WTC11 (cell line): ENCODE results near the gene C1QTNF4. TPM values are rescaled to one million over a fixed set of nuclear protein-coding genes. Genes with fewer than 3 reads are reported as not detected.
A peak's percentile ranks its signal among the peaks of the same experiment; 100 is the strongest.

ENCODE experiments used
- ATAC-seq: fragments of 200-7000 bp; cut with Tn5 transposase; 2 replicates; pipeline ENCODE4 v1.10.0; 2021; ENCODE audit warnings: mild to moderate bottlenecking, moderate library complexity
- CTCF ChIA-PET: fragments of 300-600 bp; sonication (Branson Sonifier 250); formaldehyde crosslinking; loops from one replicate; lab custom pipeline; 2021; ENCODE audit warnings: antibody characterized with exemption; lab: Charles Lee
- POLR2A ChIA-PET: fragments of 350-600 bp; sonication (Branson Sonifier 250); formaldehyde crosslinking; loops from one replicate; lab custom pipeline; 2021; ENCODE audit warnings: antibody characterized with exemption; lab: Charles Lee
- DNase-seq: peaks from one replicate; pipeline ENCODE4 v3.0.0; 2021; ENCODE audit warnings: low spot score
- H3K27ac Mint-ChIP-seq: 2 replicates; pipeline ENCODE4 v1.8.0; 2021; ENCODE audit warnings: mixed read lengths
- H3K27me3 Mint-ChIP-seq: 2 replicates; pipeline ENCODE4 v1.8.0; 2021; ENCODE audit warnings: low read depth, mild to moderate bottlenecking, moderate library complexity, mixed read lengths
- H3K36me3 Mint-ChIP-seq: 2 replicates; pipeline ENCODE4 v1.8.0; 2021; ENCODE audit warnings: mixed read lengths
- H3K4me1 Mint-ChIP-seq: 2 replicates; pipeline ENCODE4 v1.8.0; 2022; ENCODE audit warnings: mixed read lengths
- H3K4me3 Mint-ChIP-seq: 2 replicates; pipeline ENCODE4 v1.8.0; 2021; ENCODE audit warnings: mild to moderate bottlenecking, moderate library complexity, mixed read lengths
- H3K9me3 Mint-ChIP-seq: 2 replicates; pipeline ENCODE4 v1.8.0; 2021; ENCODE audit warnings: mixed read lengths
- ATF2 ChIP-seq: sonication (generic); formaldehyde crosslinking; IDR thresholded peaks from 2 replicates; pipeline ENCODE4 v1.8.1; 2022; ENCODE audit warnings: low read depth, missing genetic modification reagents, borderline replicate concordance
- EMX1 ChIP-seq: fragments of 250-450 bp; sonication (Bioruptor Pico); IDR thresholded peaks from 2 replicates; pipeline ENCODE4 v1.8.0; 2021; ENCODE audit warnings: mild to moderate bottlenecking
- ESRRA ChIP-seq: sonication (generic); formaldehyde crosslinking; IDR thresholded peaks from 2 replicates; pipeline ENCODE4 v1.8.1; 2022; ENCODE audit warnings: mild to moderate bottlenecking, missing genetic modification reagents, borderline replicate concordance
- FOXJ3 ChIP-seq: sonication (generic); formaldehyde crosslinking; IDR thresholded peaks from 2 replicates; pipeline ENCODE4 v1.9.0; 2021; ENCODE audit warnings: missing genetic modification reagents, mild to moderate bottlenecking, borderline replicate concordance
- FOXK1 ChIP-seq: sonication (generic); formaldehyde crosslinking; IDR thresholded peaks from 2 replicates; pipeline ENCODE4 v1.8.0; 2022; ENCODE audit warnings: mild to moderate bottlenecking, moderate library complexity, missing genetic modification reagents
- IRF2 ChIP-seq: sonication (generic); formaldehyde crosslinking; IDR thresholded peaks from 2 replicates; pipeline ENCODE4 v1.8.0; 2022; ENCODE audit warnings: low read depth, missing genetic modification reagents, borderline replicate concordance
- JAZF1 ChIP-seq: fragments of 250-450 bp; sonication (Bioruptor Pico); IDR thresholded peaks from 2 replicates; pipeline ENCODE4 v1.9.0; 2021; ENCODE audit warnings: moderate library complexity, mild to moderate bottlenecking, inconsistent platforms
- KAT7 ChIP-seq: sonication (generic); formaldehyde crosslinking; IDR thresholded peaks from 2 replicates; pipeline ENCODE4 v1.8.1; 2023; ENCODE audit warnings: missing genetic modification reagents, mild to moderate bottlenecking, borderline replicate concordance
- MAX ChIP-seq: sonication (generic); formaldehyde crosslinking; IDR thresholded peaks from 2 replicates; pipeline ENCODE4 v1.8.0; 2022; ENCODE audit warnings: mild to moderate bottlenecking, missing genetic modification reagents
- MXD4 ChIP-seq: fragments of 250-450 bp; sonication (Bioruptor Pico); IDR thresholded peaks from 2 replicates; pipeline ENCODE4 v1.8.0; 2021; ENCODE audit warnings: mild to moderate bottlenecking, moderate library complexity, borderline replicate concordance
- MYBL2 ChIP-seq: sonication (generic); formaldehyde crosslinking; IDR thresholded peaks from 2 replicates; pipeline ENCODE4 v1.8.1; 2023; ENCODE audit warnings: mild to moderate bottlenecking, moderate library complexity, missing genetic modification reagents
- PRRX2 ChIP-seq: fragments of 250-450 bp; sonication (Bioruptor Pico); IDR thresholded peaks from 2 replicates; pipeline ENCODE4 v1.8.0; 2021; ENCODE audit warnings: mild to moderate bottlenecking
- RELA ChIP-seq: sonication (generic); formaldehyde crosslinking; IDR thresholded peaks from 2 replicates; pipeline ENCODE4 v1.8.1; 2022; ENCODE audit warnings: missing genetic modification reagents, mild to moderate bottlenecking, borderline replicate concordance
- SMAD4 ChIP-seq: sonication (generic); formaldehyde crosslinking; IDR thresholded peaks from 2 replicates; pipeline ENCODE4 v1.8.0; 2022; ENCODE audit warnings: mild to moderate bottlenecking, missing genetic modification reagents
- TCF7 ChIP-seq: sonication (generic); formaldehyde crosslinking; IDR thresholded peaks from 2 replicates; pipeline ENCODE4 v1.8.0; 2022; ENCODE audit warnings: mild to moderate bottlenecking, low read depth, missing genetic modification reagents, moderate library complexity
- ZBTB21 ChIP-seq: sonication (generic); formaldehyde crosslinking; IDR thresholded peaks from 2 replicates; pipeline ENCODE4 v1.8.1; 2023; ENCODE audit warnings: mild to moderate bottlenecking, missing genetic modification reagents, borderline replicate concordance
- ZNF219 ChIP-seq: sonication (generic); formaldehyde crosslinking; IDR thresholded peaks from 2 replicates; pipeline ENCODE4 v1.8.0; 2023; ENCODE audit warnings: missing genetic modification reagents, mild to moderate bottlenecking, borderline replicate concordance
- ZNF232 ChIP-seq: sonication (generic); formaldehyde crosslinking; IDR thresholded peaks from 2 replicates; pipeline ENCODE4 v1.8.0; 2022; ENCODE audit warnings: mild to moderate bottlenecking, missing genetic modification reagents
- ZNF317 ChIP-seq: sonication (generic); formaldehyde crosslinking; IDR thresholded peaks from 2 replicates; pipeline ENCODE4 v1.8.1; 2023; ENCODE audit warnings: low read depth, mild to moderate bottlenecking, moderate library complexity, missing genetic modification reagents, borderline replicate concordance
- ZNF423 ChIP-seq: fragments of 250-450 bp; sonication (Bioruptor Pico); IDR thresholded peaks from 2 replicates; pipeline ENCODE4 v2.1.2; 2022; ENCODE audit warnings: mild to moderate bottlenecking, moderate library complexity
- ZNF532 ChIP-seq: fragments of 250-450 bp; sonication (Bioruptor Pico); IDR thresholded peaks from 2 replicates; pipeline ENCODE4 v1.9.0; 2021; ENCODE audit warnings: mild to moderate bottlenecking, borderline replicate concordance
- total RNA-seq: library from RNA; stranded (reverse); gene quantifications from 3 replicates; pipeline ENCODE4 v1.2.3, GENCODE V29; 2021
- TF ChIP-seq, protein P1 (sequence below): fragments of 250-450 bp; sonication (Bioruptor Pico); IDR thresholded peaks from 2 replicates; pipeline ENCODE4 v1.9.0; 2021; ENCODE audit warnings: mild to moderate bottlenecking
- TF ChIP-seq, protein P2 (sequence below): sonication (generic); formaldehyde crosslinking; IDR thresholded peaks from 2 replicates; pipeline ENCODE4 v1.8.0; 2022; ENCODE audit warnings: missing genetic modification reagents
- TF ChIP-seq, protein P3 (sequence below): sonication (generic); formaldehyde crosslinking; IDR thresholded peaks from 2 replicates; pipeline ENCODE4 v1.8.0; 2023; ENCODE audit warnings: mild to moderate bottlenecking, missing genetic modification reagents

Gene C1QTNF4
- total RNA-seq, 1 experiment from 2014 or later: 9.5 TPM

GRCh38 chr11:47607380-47607779, 13.2 kb upstream of the C1QTNF4 start (continued):
- TF ChIP-seq ZNF232 (CRISPR knock-in tag) (no peak), TCF7 (CRISPR knock-in tag) (no peak), ESRRA (no peak), RELA (no peak), ZNF317 (no peak), IRF2 (CRISPR knock-in tag) (no peak), ZNF219 (no peak), SMAD4 (CRISPR knock-in tag) (no peak)

DNA sequence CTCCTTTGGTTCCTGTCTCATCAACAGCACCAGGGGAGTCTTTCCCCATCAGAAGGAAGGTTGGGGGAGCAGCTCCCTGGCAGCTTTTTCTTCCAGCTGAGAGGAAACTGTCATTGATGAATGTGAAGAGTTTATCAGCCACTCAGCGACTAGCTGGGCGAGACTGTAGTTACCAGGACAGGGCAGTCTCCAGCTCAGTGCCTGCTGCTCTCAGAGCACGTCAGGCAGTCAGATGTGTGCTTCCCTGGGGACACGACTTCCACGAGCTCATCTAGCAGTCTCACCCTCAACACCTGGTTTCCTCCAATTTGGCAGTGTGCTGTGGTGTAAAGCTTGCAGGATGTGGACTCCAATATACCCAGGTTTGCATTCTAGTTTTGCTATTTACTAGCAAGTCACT, 12.5 kb upstream of the C1QTNF4 start:
- no peak overlapping the region for H3K4me3 Mint-ChIP-seq
- ChIA-PET CTCF (interaction anchor here (1.4 kb wide), 1 partner anchor 54 kb away, joined by 5 read pairs; the partner anchor contains the start of gene CELF1), POLR2A (no interaction called here)
- no peaks in the 10 kb centered on the region for H3K4me1 Mint-ChIP-seq
- peak; percentile 22; the same call in 1 of the 2 replicates for ATAC-seq
- H3K27me3 Mint-ChIP-seq: no peaks in the 10 kb centered on the region; the same call in 1 of the 2 replicates
- H3K9me3 Mint-ChIP-seq: no peaks in the 10 kb centered on the region
- no peak for DNase-seq
- no peaks in the 10 kb centered on the region for H3K36me3 Mint-ChIP-seq
- H3K27ac Mint-ChIP-seq: no peak overlapping the region
- TF ChIP-seq JAZF1 (CRISPR knock-in tag) (no peak), ZNF423 (CRISPR knock-in tag) (no peak), FOXJ3 (CRISPR knock-in tag) (no peak), PRRX2 (CRISPR knock-in tag) (no peak), MAX (CRISPR knock-in tag) (no peak), EMX1 (CRISPR knock-in tag) (no peak), MYBL2 (no peak), FOXK1 (CRISPR knock-in tag) (no peak), KAT7 (CRISPR knock-in tag) (no peak), ATF2 (CRISPR knock-in tag) (no peak), ZNF317 (no peak), MXD4 (CRISPR knock-in tag) (no peak), RELA (no peak), ZNF532 (CRISPR knock-in tag) (no peak), ZBTB21 (CRISPR knock-in tag) (no peak)
- TF ChIP-seq, protein P1, sequence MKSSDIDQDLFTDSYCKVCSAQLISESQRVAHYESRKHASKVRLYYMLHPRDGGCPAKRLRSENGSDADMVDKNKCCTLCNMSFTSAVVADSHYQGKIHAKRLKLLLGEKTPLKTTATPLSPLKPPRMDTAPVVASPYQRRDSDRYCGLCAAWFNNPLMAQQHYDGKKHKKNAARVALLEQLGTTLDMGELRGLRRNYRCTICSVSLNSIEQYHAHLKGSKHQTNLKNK: no peak
- TF ChIP-seq, protein P2, sequence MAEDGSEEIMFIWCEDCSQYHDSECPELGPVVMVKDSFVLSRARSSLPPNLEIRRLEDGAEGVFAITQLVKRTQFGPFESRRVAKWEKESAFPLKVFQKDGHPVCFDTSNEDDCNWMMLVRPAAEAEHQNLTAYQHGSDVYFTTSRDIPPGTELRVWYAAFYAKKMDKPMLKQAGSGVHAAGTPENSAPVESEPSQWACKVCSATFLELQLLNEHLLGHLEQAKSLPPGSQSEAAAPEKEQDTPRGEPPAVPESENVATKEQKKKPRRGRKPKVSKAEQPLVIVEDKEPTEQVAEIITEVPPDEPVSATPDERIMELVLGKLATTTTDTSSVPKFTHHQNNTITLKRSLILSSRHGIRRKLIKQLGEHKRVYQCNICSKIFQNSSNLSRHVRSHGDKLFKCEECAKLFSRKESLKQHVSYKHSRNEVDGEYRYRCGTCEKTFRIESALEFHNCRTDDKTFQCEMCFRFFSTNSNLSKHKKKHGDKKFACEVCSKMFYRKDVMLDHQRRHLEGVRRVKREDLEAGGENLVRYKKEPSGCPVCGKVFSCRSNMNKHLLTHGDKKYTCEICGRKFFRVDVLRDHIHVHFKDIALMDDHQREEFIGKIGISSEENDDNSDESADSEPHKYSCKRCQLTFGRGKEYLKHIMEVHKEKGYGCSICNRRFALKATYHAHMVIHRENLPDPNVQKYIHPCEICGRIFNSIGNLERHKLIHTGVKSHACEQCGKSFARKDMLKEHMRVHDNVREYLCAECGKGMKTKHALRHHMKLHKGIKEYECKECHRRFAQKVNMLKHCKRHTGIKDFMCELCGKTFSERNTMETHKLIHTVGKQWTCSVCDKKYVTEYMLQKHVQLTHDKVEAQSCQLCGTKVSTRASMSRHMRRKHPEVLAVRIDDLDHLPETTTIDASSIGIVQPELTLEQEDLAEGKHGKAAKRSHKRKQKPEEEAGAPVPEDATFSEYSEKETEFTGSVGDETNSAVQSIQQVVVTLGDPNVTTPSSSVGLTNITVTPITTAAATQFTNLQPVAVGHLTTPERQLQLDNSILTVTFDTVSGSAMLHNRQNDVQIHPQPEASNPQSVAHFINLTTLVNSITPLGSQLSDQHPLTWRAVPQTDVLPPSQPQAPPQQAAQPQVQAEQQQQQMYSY (CRISPR knock-in tag): no peak
- TF ChIP-seq, protein P3, sequence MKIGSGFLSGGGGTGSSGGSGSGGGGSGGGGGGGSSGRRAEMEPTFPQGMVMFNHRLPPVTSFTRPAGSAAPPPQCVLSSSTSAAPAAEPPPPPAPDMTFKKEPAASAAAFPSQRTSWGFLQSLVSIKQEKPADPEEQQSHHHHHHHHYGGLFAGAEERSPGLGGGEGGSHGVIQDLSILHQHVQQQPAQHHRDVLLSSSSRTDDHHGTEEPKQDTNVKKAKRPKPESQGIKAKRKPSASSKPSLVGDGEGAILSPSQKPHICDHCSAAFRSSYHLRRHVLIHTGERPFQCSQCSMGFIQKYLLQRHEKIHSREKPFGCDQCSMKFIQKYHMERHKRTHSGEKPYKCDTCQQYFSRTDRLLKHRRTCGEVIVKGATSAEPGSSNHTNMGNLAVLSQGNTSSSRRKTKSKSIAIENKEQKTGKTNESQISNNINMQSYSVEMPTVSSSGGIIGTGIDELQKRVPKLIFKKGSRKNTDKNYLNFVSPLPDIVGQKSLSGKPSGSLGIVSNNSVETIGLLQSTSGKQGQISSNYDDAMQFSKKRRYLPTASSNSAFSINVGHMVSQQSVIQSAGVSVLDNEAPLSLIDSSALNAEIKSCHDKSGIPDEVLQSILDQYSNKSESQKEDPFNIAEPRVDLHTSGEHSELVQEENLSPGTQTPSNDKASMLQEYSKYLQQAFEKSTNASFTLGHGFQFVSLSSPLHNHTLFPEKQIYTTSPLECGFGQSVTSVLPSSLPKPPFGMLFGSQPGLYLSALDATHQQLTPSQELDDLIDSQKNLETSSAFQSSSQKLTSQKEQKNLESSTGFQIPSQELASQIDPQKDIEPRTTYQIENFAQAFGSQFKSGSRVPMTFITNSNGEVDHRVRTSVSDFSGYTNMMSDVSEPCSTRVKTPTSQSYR: no peak
